Ascending aorta (tissue), 2 donors: Measurements from ENCODE around the gene SERPINB6. TPM values are rescaled to one million over a fixed set of nuclear protein-coding genes. Genes with fewer than 3 reads are reported as not detected.
A peak's percentile ranks its signal among the peaks of the same experiment; 100 is the strongest.

Experiments
- DNase-seq, 2 donors: peaks; one replicate each; pipeline ENCODE4 v3.0.0-alpha.2; 2019; ENCODE audit warnings: low spot score in 2 of 2
- H3K27ac ChIP-seq, 2 donors: fragments of 200-600 bp; sonication (generic); one replicate each; pipeline ENCODE4 v1.5.1; 2016 to 2017; ENCODE audit warnings: mild to moderate bottlenecking in 1 of 2
- H3K27me3 ChIP-seq: fragments of 200-600 bp; sonication (generic); one replicate; pipeline ENCODE4 v1.5.1; 2017
- H3K36me3 ChIP-seq, 2 donors: fragments of 200-600 bp; sonication (generic); one replicate each; pipeline ENCODE4 v1.5.1; 2016
- H3K4me1 ChIP-seq, 2 donors: fragments of 200-600 bp; sonication (generic); one replicate each; pipeline ENCODE4 v1.5.1; 2016 to 2017; ENCODE audit warnings: mild to moderate bottlenecking in 1 of 2
- H3K4me3 ChIP-seq, 2 donors: fragments of 200-600 bp; sonication (generic); one replicate each; pipeline ENCODE4 v1.5.1; 2016 to 2017; ENCODE audit warnings: mild to moderate bottlenecking in 1 of 2
- H3K9me3 ChIP-seq, 2 donors: fragments of 200-600 bp; sonication (generic); one replicate each; pipeline ENCODE4 v1.5.1; 2016
- intact Hi-C: fragments of 100-400 bp; cut with DNase I; formaldehyde crosslinking; loops from one replicate; pipeline ENCODE4 v1.15.1; 2023
- total RNA-seq: library from RNA; depleted of rRNA; stranded (reverse); fragments of >200 nt; gene quantifications from one replicate; pipeline ENCODE4 v1.1.0, GENCODE V29; 2016
- TF ChIP-seq, protein P1 (sequence below), 3 experiments: fragments of 200-600 bp in 2 of 3; fragments of 450-650 bp in 1 of 3; sonication (generic) in 2 of 3; IDR thresholded peaks; one replicate each; pipeline ENCODE4 v1.5.1; 2016 to 2019; ENCODE audit warnings: antibody characterized with exemption in 3 of 3, mild to moderate bottlenecking in 1 of 3, moderate library complexity in 1 of 3

SERPINB6 gene
- total RNA-seq, 1 donor from 2014 or later = 222 TPM

DNA sequence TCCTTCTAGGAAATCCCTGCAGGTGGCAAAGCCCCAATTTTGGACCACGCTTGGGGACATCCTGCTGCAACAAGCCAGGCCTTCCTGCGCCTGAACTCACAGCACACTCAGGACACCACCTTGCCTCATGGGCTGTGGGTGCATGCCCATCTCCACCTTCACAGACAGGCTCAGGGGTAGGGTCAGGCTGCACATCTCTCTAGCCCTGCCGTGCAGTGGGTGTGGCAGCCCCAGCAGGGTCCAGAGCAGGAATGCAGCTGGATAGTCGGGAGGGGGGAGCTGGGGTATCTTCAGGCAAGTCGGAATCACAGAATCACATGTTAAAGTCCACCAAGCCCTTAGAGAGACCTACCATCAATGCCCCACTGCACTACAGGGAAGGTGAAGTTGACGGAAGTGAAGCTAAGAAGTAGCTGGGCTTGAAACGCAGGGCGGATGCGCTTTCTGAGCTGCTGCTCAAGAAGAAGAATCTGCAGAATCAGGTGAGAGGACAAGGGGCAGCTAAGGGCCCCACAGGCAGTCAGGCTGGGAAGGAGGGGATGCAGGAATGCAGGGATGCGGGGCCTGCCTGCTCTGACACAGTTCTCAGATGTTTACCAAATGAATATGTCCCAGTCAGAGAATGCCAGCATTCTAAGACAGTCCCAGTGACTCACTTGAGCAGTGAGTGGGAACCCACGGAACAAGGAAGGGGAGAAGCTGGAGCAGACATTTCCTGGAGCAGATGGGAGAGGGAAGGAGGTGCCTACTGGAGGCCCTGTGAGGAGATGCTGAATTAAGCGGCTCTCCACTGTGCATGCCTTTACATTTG is 11.3 kb downstream of the SERPINB6 start:
- TF ChIP-seq, protein P1, sequence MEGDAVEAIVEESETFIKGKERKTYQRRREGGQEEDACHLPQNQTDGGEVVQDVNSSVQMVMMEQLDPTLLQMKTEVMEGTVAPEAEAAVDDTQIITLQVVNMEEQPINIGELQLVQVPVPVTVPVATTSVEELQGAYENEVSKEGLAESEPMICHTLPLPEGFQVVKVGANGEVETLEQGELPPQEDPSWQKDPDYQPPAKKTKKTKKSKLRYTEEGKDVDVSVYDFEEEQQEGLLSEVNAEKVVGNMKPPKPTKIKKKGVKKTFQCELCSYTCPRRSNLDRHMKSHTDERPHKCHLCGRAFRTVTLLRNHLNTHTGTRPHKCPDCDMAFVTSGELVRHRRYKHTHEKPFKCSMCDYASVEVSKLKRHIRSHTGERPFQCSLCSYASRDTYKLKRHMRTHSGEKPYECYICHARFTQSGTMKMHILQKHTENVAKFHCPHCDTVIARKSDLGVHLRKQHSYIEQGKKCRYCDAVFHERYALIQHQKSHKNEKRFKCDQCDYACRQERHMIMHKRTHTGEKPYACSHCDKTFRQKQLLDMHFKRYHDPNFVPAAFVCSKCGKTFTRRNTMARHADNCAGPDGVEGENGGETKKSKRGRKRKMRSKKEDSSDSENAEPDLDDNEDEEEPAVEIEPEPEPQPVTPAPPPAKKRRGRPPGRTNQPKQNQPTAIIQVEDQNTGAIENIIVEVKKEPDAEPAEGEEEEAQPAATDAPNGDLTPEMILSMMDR (IDR thresholded peaks at IDR 0.05) = no peak
- Histone ChIP-seq H3K4me3 (no peak overlapping the region), H3K27me3 (no peaks in the 10 kb centered on the region), H3K9me3 (no peaks in the 10 kb centered on the region), H3K4me1 (peaks cover 0 to 9% of the 10 kb centered on the region in 2 donors), H3K27ac (peak overlapping the region; percentile 45 to 64), H3K36me3 (peaks cover 0 to 4% of the 10 kb centered on the region in 2 donors)
- peak in 1 of 2 donors; percentile 69 for DNase-seq
- intact Hi-C loops = no loop called here

DNA sequence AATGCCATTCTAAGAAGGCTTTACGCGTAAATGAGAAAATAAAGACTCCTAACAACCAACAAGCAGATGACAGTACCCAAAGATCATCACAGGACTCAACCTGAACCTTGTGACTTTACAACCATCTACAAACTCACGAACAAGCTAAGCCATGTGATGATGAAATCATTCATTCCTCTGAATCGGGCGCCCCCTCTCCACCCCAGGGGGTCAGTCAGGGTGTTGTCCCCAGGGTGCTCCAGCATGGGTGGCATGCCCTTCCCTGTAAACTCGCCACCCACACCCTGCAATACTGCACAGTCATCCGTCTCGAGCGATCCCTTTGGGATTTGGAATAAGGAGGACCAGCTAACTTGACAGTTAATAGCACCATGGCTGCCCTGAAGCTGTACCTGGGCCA is 12.6 kb downstream of the SERPINB6 start:
- intact Hi-C loops = no loop called here
- DNase-seq = peak in 1 of 2 donors; percentile 52
- peaks cover 0 to 4% of the 10 kb centered on the region in 2 donors for H3K36me3 ChIP-seq
- H3K4me3 ChIP-seq = no peak overlapping the region
- TF ChIP-seq, protein P1 (IDR thresholded peaks at IDR 0.05) = no peak
- H3K27ac ChIP-seq = peak overlapping the region; percentile 15 to 57
- H3K27me3 ChIP-seq = no peaks in the 10 kb centered on the region
- no peaks in the 10 kb centered on the region for H3K9me3 ChIP-seq
- peaks cover 0 to 9% of the 10 kb centered on the region in 2 donors for H3K4me1 ChIP-seq

DNA sequence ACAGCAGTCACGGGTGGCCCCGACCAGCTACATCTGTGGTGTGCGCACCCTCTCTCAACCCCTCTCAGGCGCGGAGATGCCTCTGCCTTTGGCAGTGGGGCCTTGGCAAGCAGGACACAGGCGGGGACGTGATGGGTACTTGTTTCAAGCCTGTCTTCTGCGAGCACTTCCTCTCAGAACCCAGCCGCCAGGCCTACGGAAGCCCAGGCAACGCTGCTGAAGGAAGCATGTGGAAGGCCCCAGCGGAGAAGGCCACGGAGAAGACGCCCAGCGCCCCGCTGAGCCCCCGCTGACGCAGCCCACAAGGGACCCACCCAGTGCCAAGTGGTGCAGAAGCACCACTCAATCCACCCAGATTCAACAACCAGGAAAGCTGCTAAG is 13.0 kb downstream of the SERPINB6 start:
- intact Hi-C loops = no loop called here
- Histone ChIP-seq H3K36me3 (peaks cover 0 to 4% of the 10 kb centered on the region in 2 donors), H3K4me3 (no peak overlapping the region), H3K4me1 (peaks cover 0 to 9% of the 10 kb centered on the region in 2 donors), H3K9me3 (no peaks in the 10 kb centered on the region), H3K27ac (peak overlapping the region; percentile 15 to 57), H3K27me3 (no peaks in the 10 kb centered on the region)
- peak in 1 of 2 donors; percentile 67 for DNase-seq
- TF ChIP-seq, protein P1 (IDR thresholded peaks at IDR 0.05) = no peak

DNA sequence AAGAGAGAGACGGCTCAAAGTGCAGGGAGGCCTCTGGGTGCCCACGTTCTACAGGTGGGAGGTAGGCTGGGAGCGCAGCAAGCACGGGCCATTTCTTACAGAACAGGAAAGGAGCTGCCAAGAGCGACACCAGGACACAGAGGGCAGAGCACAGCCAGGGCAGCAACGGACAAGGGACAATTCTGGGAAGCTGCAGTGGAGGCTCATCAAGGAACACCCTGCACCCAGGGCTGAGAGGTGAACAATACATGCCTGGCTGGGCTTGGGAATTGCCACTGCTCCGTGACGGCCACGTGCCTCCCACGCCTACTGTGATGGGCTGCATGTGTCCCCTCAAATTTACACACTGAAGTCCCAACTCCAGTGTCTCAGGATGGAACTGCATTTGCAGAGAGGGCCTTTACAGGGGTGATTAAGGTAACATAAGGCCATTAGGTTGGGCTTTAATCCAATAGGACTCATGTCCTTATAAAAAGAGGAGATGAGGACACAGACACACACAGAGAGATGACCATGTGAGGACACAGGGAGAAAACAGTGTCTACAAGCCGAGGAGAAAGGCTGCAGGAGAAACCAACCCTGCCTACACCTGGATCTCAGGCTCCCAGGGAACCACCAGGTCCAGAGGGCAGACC is 13.6 kb downstream of the SERPINB6 start:
- Histone ChIP-seq H3K4me3 (no peak overlapping the region), H3K27ac (peak overlapping the region; percentile 57 to 58), H3K27me3 (no peaks in the 10 kb centered on the region), H3K36me3 (peaks cover 0 to 4% of the 10 kb centered on the region in 2 donors), H3K9me3 (no peaks in the 10 kb centered on the region), H3K4me1 (peaks cover 0 to 9% of the 10 kb centered on the region in 2 donors)
- intact Hi-C loops = no loop called here
- DNase-seq = peak in 1 of 2 donors; percentile 59
- TF ChIP-seq, protein P1 (IDR thresholded peaks at IDR 0.05) = no peak

DNA sequence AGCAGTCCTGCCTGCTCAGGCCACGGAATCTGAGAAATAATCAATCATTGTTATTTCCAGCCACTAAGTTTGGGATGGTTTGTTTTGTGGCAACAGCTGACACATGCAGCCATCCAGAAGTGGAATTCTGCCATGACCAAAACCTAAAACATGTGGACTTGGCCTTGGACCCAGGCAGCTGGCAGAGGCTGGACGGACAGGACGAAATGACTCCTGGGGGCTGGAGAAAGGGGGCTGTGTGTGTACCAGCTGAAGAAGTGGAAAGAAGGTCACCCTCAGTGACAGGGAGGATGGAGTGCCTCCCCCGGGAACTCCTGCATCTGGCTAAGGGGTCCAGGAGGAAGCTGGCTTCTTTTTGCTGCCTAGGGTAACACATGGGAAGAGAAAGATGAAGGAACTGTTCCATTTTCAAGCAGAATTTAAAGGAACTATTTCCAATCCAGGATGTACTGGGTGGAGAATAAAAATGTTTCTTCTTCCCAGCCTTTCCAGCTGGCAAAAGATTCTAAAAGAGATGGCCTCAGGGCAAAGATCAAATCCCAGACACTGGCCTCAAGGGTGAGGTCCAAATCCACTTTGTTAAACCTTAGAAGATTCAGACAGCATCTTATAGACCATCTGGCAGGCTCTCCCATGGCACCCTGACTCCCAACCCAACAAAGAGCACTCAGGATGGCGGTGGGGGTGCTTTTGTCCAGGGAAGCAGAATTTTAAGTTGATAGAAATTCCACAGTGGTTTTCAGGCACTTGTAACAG is 14.3 kb downstream of the SERPINB6 start:
- Histone ChIP-seq H3K36me3 (peaks cover 0 to 4% of the 10 kb centered on the region in 2 donors), H3K4me3 (no peak overlapping the region), H3K9me3 (no peaks in the 10 kb centered on the region), H3K27me3 (no peaks in the 10 kb centered on the region), H3K27ac (peak overlapping the region; percentile 57 to 58), H3K4me1 (peaks cover 0 to 9% of the 10 kb centered on the region in 2 donors)
- peak in 1 of 2 donors; percentile 61 for DNase-seq
- intact Hi-C loops = no loop called here
- TF ChIP-seq, protein P1 (IDR thresholded peaks at IDR 0.05) = no peak
